WTC11 (cell line): ENCODE measurements around the gene ARHGAP22. TPM values are rescaled to one million over a fixed set of nuclear protein-coding genes. Genes with fewer than 3 reads are reported as not detected.

Experiments
- ATAC-seq: fragments of 200-7000 bp; cut with Tn5 transposase; 2 replicates; pipeline ENCODE4 v1.10.0; 2021; ENCODE audit warnings: mild to moderate bottlenecking, moderate library complexity
- CTCF ChIA-PET: fragments of 300-600 bp; sonication (Branson Sonifier 250); formaldehyde crosslinking; loops from one replicate; lab custom pipeline; 2021; ENCODE audit warnings: antibody characterized with exemption; lab: Charles Lee
- POLR2A ChIA-PET: fragments of 350-600 bp; sonication (Branson Sonifier 250); formaldehyde crosslinking; loops from one replicate; lab custom pipeline; 2021; ENCODE audit warnings: antibody characterized with exemption; lab: Charles Lee
- DNase-seq: peaks from one replicate; pipeline ENCODE4 v3.0.0; 2021; ENCODE audit warnings: low spot score
- H3K27ac Mint-ChIP-seq: 2 replicates; pipeline ENCODE4 v1.8.0; 2021; ENCODE audit warnings: mixed read lengths
- H3K27me3 Mint-ChIP-seq: 2 replicates; pipeline ENCODE4 v1.8.0; 2021; ENCODE audit warnings: low read depth, mild to moderate bottlenecking, moderate library complexity, mixed read lengths
- H3K36me3 Mint-ChIP-seq: 2 replicates; pipeline ENCODE4 v1.8.0; 2021; ENCODE audit warnings: mixed read lengths
- H3K4me1 Mint-ChIP-seq: 2 replicates; pipeline ENCODE4 v1.8.0; 2022; ENCODE audit warnings: mixed read lengths
- H3K4me3 Mint-ChIP-seq: 2 replicates; pipeline ENCODE4 v1.8.0; 2021; ENCODE audit warnings: mild to moderate bottlenecking, moderate library complexity, mixed read lengths
- H3K9me3 Mint-ChIP-seq: 2 replicates; pipeline ENCODE4 v1.8.0; 2021; ENCODE audit warnings: mixed read lengths
- ATF1 ChIP-seq: sonication (generic); formaldehyde crosslinking; IDR thresholded peaks from 2 replicates; pipeline ENCODE4 v1.8.1; 2023; ENCODE audit warnings: mild to moderate bottlenecking, moderate library complexity, missing genetic modification reagents
- CREB1 ChIP-seq: sonication (generic); formaldehyde crosslinking; IDR thresholded peaks from 2 replicates; pipeline ENCODE4 v1.8.0; 2023; ENCODE audit warnings: mild to moderate bottlenecking, missing genetic modification reagents
- ELF4 ChIP-seq: sonication (generic); formaldehyde crosslinking; IDR thresholded peaks from 2 replicates; pipeline ENCODE4 v1.8.1; 2022; ENCODE audit warnings: low read depth, mild to moderate bottlenecking, moderate library complexity, missing genetic modification reagents
- MXD4 ChIP-seq: fragments of 250-450 bp; sonication (Bioruptor Pico); IDR thresholded peaks from 2 replicates; pipeline ENCODE4 v1.8.0; 2021; ENCODE audit warnings: mild to moderate bottlenecking, moderate library complexity, borderline replicate concordance
- MYBL2 ChIP-seq: sonication (generic); formaldehyde crosslinking; IDR thresholded peaks from 2 replicates; pipeline ENCODE4 v1.8.1; 2023; ENCODE audit warnings: mild to moderate bottlenecking, moderate library complexity, missing genetic modification reagents
- SP1 ChIP-seq: sonication (generic); formaldehyde crosslinking; conservative IDR thresholded peaks from 2 replicates; pipeline ENCODE4 v1.8.1; 2022; ENCODE audit warnings: missing genetic modification reagents
- TCF7 ChIP-seq: sonication (generic); formaldehyde crosslinking; IDR thresholded peaks from 2 replicates; pipeline ENCODE4 v1.8.0; 2022; ENCODE audit warnings: mild to moderate bottlenecking, low read depth, missing genetic modification reagents, moderate library complexity
- TEAD1 ChIP-seq: sonication (generic); formaldehyde crosslinking; IDR thresholded peaks from 2 replicates; pipeline ENCODE4 v1.8.0; 2022; ENCODE audit warnings: mild to moderate bottlenecking, missing genetic modification reagents
- ZBTB21 ChIP-seq: sonication (generic); formaldehyde crosslinking; IDR thresholded peaks from 2 replicates; pipeline ENCODE4 v1.8.1; 2023; ENCODE audit warnings: mild to moderate bottlenecking, missing genetic modification reagents, borderline replicate concordance
- ZNF121 ChIP-seq: sonication (generic); formaldehyde crosslinking; IDR thresholded peaks from 2 replicates; pipeline ENCODE4 v1.8.0; 2023; ENCODE audit warnings: missing genetic modification reagents
- ZNF396 ChIP-seq: fragments of 250-450 bp; sonication (Bioruptor Pico); IDR thresholded peaks from 2 replicates; pipeline ENCODE4 v1.8.0; 2021; ENCODE audit warnings: mild to moderate bottlenecking, moderate library complexity, borderline replicate concordance
- ZNF671 ChIP-seq: fragments of 250-450 bp; sonication (Bioruptor Pico); IDR thresholded peaks from 2 replicates; pipeline ENCODE4 v1.8.0; 2021; ENCODE audit warnings: mild to moderate bottlenecking
- total RNA-seq: library from RNA; stranded (reverse); gene quantifications from 3 replicates; pipeline ENCODE4 v1.2.3, GENCODE V29; 2021
- TF ChIP-seq, protein P1 (sequence below): sonication (generic); formaldehyde crosslinking; IDR thresholded peaks from 2 replicates; pipeline ENCODE4 v1.8.1; 2023; ENCODE audit warnings: mild to moderate bottlenecking, missing genetic modification reagents
- TF ChIP-seq, protein P2 (sequence below): sonication (generic); formaldehyde crosslinking; IDR thresholded peaks from 2 replicates; pipeline ENCODE4 v1.8.1; 2023; ENCODE audit warnings: mild to moderate bottlenecking, missing genetic modification reagents
- TF ChIP-seq, protein P3 (sequence below): sonication (generic); formaldehyde crosslinking; IDR thresholded peaks from 2 replicates; pipeline ENCODE4 v1.8.1; 2022; ENCODE audit warnings: missing genetic modification reagents, borderline replicate concordance
- TF ChIP-seq, protein P4 (sequence below): sonication (generic); formaldehyde crosslinking; IDR thresholded peaks from 2 replicates; pipeline ENCODE4 v1.8.1; 2022; ENCODE audit warnings: low read depth, missing genetic modification reagents, borderline replicate concordance
- TF ChIP-seq, protein P5 (sequence below): fragments of 250-450 bp; sonication (Bioruptor Pico); IDR thresholded peaks from 2 replicates; pipeline ENCODE4 v1.9.0; 2021; ENCODE audit warnings: mild to moderate bottlenecking, borderline replicate concordance
- TF ChIP-seq, protein P6 (sequence below): fragments of 250-450 bp; sonication (Bioruptor Pico); IDR thresholded peaks from 2 replicates; pipeline ENCODE4 v2.1.2; 2022; ENCODE audit warnings: mild to moderate bottlenecking, moderate library complexity

The ARHGAP22 gene
- total RNA-seq, 1 experiment from 2014 or later = 8.6 TPM

DNA sequence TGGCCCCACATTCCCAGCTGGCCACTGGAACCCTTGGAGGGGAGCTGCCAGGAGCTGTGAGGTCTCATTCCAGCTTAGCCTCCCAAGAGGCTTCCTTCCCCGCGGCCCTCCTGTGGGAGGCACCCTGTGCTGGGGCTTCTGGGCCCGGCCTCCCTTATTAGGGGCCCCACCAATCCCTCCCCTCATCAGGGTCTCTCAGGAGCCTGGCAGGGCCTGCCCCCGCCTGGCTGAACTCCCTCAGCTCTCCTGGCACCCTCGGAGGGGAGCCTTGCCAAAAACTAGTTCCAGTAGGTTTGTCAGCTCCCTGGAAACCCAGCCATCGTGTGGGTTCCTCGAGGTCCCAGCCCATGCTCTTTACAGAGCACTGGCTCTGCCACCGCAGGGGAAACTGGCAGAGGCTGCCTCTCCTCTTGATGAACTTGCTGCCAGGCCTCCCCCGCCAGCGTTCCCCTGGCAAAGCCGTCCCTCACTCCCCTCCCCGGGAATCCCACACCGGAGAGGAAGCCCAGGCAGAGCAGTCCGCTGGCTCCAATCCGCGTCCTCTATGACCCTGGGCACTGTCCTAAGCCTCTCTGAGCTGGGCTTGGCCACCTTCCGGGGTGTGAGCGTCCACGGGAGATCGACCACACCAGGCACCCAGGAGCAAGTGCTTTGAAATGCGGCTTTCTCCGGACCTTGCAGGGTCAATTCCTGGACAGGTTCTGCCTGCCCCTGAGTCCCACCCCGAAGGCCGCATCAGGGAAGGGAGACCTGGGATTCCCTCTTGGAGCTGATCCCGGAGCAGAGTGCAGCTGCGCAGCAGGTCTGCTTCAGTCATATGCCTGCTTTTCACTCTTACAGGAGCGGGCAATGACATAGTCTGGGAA is 139.8 kb downstream of the ARHGAP22 start:
- peaks cover 5% of the 10 kb centered on the region; the same call in 1 of the 2 replicates for H3K9me3 Mint-ChIP-seq
- peaks cover 3% of the 10 kb centered on the region for H3K36me3 Mint-ChIP-seq
- POLR2A ChIA-PET = interaction anchor here (1.0 kb wide), 1 partner anchor 8 kb away, joined by 3 read pairs; no protein-coding TSS in a partner anchor
- DNase-seq = no peak
- CTCF ChIA-PET = interaction anchor here (1.3 to 3.6 kb wide), 3 partner anchors 20 to 191 kb away, joined by 3 to 34 read pairs (median 11); no protein-coding TSS in a partner anchor
- ATAC-seq = no peak
- H3K4me3 Mint-ChIP-seq = peak overlapping the region; percentile 34; the same call in 1 of the 2 replicates
- no peak overlapping the region for H3K27ac Mint-ChIP-seq
- peaks cover 15% of the 10 kb centered on the region for H3K27me3 Mint-ChIP-seq
- H3K4me1 Mint-ChIP-seq = peaks cover 29% of the 10 kb centered on the region
- TF ChIP-seq ELF4 (CRISPR knock-in tag) = no peak
- TF ChIP-seq, protein P1, sequence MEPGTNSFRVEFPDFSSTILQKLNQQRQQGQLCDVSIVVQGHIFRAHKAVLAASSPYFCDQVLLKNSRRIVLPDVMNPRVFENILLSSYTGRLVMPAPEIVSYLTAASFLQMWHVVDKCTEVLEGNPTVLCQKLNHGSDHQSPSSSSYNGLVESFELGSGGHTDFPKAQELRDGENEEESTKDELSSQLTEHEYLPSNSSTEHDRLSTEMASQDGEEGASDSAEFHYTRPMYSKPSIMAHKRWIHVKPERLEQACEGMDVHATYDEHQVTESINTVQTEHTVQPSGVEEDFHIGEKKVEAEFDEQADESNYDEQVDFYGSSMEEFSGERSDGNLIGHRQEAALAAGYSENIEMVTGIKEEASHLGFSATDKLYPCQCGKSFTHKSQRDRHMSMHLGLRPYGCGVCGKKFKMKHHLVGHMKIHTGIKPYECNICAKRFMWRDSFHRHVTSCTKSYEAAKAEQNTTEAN (CRISPR knock-in tag) = no peak
- TF ChIP-seq, protein P2, sequence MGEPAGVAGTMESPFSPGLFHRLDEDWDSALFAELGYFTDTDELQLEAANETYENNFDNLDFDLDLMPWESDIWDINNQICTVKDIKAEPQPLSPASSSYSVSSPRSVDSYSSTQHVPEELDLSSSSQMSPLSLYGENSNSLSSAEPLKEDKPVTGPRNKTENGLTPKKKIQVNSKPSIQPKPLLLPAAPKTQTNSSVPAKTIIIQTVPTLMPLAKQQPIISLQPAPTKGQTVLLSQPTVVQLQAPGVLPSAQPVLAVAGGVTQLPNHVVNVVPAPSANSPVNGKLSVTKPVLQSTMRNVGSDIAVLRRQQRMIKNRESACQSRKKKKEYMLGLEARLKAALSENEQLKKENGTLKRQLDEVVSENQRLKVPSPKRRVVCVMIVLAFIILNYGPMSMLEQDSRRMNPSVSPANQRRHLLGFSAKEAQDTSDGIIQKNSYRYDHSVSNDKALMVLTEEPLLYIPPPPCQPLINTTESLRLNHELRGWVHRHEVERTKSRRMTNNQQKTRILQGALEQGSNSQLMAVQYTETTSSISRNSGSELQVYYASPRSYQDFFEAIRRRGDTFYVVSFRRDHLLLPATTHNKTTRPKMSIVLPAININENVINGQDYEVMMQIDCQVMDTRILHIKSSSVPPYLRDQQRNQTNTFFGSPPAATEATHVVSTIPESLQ (CRISPR knock-in tag) = no peak
- TF ChIP-seq TCF7 (CRISPR knock-in tag) = no peak
- no peak for TF ChIP-seq MXD4 (CRISPR knock-in tag)
- TF ChIP-seq ZBTB21 (CRISPR knock-in tag) = no peak
- TF ChIP-seq, protein P3, sequence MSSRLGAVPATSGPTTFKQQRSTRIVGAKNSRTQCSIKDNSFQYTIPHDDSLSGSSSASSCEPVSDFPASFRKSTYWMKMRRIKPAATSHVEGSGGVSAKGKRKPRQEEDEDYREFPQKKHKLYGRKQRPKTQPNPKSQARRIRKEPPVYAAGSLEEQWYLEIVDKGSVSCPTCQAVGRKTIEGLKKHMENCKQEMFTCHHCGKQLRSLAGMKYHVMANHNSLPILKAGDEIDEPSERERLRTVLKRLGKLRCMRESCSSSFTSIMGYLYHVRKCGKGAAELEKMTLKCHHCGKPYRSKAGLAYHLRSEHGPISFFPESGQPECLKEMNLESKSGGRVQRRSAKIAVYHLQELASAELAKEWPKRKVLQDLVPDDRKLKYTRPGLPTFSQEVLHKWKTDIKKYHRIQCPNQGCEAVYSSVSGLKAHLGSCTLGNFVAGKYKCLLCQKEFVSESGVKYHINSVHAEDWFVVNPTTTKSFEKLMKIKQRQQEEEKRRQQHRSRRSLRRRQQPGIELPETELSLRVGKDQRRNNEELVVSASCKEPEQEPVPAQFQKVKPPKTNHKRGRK = no peak
- TF ChIP-seq SP1 (CRISPR knock-in tag) = no peak
- TF ChIP-seq, protein P4, sequence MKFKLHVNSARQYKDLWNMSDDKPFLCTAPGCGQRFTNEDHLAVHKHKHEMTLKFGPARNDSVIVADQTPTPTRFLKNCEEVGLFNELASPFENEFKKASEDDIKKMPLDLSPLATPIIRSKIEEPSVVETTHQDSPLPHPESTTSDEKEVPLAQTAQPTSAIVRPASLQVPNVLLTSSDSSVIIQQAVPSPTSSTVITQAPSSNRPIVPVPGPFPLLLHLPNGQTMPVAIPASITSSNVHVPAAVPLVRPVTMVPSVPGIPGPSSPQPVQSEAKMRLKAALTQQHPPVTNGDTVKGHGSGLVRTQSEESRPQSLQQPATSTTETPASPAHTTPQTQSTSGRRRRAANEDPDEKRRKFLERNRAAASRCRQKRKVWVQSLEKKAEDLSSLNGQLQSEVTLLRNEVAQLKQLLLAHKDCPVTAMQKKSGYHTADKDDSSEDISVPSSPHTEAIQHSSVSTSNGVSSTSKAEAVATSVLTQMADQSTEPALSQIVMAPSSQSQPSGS (CRISPR knock-in tag) = no peak
- no peak for TF ChIP-seq ZNF396
- no peak for TF ChIP-seq MYBL2 (CRISPR knock-in tag)
- no peak for TF ChIP-seq CREB1
- TF ChIP-seq, protein P5, sequence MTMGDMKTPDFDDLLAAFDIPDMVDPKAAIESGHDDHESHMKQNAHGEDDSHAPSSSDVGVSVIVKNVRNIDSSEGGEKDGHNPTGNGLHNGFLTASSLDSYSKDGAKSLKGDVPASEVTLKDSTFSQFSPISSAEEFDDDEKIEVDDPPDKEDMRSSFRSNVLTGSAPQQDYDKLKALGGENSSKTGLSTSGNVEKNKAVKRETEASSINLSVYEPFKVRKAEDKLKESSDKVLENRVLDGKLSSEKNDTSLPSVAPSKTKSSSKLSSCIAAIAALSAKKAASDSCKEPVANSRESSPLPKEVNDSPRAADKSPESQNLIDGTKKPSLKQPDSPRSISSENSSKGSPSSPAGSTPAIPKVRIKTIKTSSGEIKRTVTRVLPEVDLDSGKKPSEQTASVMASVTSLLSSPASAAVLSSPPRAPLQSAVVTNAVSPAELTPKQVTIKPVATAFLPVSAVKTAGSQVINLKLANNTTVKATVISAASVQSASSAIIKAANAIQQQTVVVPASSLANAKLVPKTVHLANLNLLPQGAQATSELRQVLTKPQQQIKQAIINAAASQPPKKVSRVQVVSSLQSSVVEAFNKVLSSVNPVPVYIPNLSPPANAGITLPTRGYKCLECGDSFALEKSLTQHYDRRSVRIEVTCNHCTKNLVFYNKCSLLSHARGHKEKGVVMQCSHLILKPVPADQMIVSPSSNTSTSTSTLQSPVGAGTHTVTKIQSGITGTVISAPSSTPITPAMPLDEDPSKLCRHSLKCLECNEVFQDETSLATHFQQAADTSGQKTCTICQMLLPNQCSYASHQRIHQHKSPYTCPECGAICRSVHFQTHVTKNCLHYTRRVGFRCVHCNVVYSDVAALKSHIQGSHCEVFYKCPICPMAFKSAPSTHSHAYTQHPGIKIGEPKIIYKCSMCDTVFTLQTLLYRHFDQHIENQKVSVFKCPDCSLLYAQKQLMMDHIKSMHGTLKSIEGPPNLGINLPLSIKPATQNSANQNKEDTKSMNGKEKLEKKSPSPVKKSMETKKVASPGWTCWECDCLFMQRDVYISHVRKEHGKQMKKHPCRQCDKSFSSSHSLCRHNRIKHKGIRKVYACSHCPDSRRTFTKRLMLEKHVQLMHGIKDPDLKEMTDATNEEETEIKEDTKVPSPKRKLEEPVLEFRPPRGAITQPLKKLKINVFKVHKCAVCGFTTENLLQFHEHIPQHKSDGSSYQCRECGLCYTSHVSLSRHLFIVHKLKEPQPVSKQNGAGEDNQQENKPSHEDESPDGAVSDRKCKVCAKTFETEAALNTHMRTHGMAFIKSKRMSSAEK (CRISPR knock-in tag) = no peak
- TF ChIP-seq ZNF671 (CRISPR knock-in tag) = no peak
- no peak for TF ChIP-seq ZNF121
- no peak for TF ChIP-seq ATF1
- TF ChIP-seq TEAD1 = no peak
- TF ChIP-seq, protein P6, sequence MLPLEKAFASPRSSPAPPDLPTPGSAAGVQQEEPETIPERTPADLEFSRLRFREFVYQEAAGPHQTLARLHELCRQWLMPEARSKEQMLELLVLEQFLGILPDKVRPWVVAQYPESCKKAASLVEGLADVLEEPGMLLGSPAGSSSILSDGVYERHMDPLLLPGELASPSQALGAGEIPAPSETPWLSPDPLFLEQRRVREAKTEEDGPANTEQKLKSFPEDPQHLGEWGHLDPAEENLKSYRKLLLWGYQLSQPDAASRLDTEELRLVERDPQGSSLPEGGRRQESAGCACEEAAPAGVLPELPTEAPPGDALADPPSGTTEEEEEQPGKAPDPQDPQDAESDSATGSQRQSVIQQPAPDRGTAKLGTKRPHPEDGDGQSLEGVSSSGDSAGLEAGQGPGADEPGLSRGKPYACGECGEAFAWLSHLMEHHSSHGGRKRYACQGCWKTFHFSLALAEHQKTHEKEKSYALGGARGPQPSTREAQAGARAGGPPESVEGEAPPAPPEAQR (CRISPR knock-in tag) = no peak
- TF ChIP-seq, all 79 proteins: peak for 0
